ENCODE data around the gene NECTIN4. TPM values are rescaled to one million over a fixed set of nuclear protein-coding genes. Genes with fewer than 3 reads are reported as not detected.

Gene NECTIN4
- total and polyA plus RNA-seq, 2 of the 8 experiments (the other 6 are each of a cell fraction or from before 2014, with no cell fraction given): 0.19 to 0.71 TPM

GRCh38 chr1:161111527-161111926 is 22.2 kb upstream of the NECTIN4 start (continued):
- TF ChIP-seq CHD1 (IDR thresholded peaks at IDR 0.05; ENCODE audit: low read depth, low read length) (no peak), E2F6 (IDR thresholded peaks at IDR 0.05) (no peak), TCF12 (IDR thresholded peaks at IDR 0.05; ENCODE audit: low read depth, low read length) (no peak), CHD7 (IDR thresholded peaks at IDR 0.05; ENCODE audit: insufficient replicate concordance, low read length) (no peak), TBP (IDR thresholded peaks at IDR 0.05; ENCODE audit: low read depth, low read length) (no peak)
